ENCODE data around the gene USP51.
"Not testable (repeated sequence)": the region's sequence is repeated elsewhere in the genome, so short reads cannot be mapped to it uniquely, and the experiment has no call there.

The USP51 gene

DNA sequence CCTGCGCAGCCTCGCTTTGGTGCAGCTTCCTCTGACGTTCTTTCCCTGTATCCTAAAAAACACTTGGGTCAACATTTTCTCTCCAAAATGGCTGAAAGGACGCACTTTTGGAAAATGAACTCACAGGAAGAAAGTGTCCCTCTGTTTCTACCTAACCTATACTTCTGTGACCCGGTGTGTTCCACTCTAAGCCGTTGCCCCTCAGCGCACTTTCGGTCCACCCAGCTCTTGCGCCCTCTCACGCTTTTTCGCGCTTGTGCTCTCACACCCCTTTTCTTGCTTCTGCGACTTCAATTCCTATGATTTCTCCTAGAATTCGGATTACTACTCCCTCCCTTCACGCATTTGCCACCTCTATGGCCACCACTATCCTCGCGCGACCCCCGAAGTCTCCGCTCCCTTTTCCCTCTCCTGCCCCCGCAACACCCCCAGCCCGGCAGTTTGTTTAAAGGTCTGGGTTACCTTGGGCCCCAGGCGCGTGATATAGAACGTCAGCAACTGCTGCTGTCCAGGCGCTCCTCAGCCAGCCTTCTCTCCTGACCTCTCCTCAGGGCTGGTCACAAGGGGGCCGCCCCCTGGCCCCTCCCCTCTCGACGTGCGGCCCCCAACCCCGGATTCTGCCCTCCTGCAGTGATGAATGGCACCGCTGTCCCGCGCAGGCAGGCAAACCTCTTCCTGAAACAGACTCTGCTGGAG is at the start of gene USP51:
TSS of gene USP51 (minus strand) at position 535 of the 696 bp plus-strand sequence. CDS start 909 bp downstream, outside the sequence.
- DNase-seq: no peak

DNA sequence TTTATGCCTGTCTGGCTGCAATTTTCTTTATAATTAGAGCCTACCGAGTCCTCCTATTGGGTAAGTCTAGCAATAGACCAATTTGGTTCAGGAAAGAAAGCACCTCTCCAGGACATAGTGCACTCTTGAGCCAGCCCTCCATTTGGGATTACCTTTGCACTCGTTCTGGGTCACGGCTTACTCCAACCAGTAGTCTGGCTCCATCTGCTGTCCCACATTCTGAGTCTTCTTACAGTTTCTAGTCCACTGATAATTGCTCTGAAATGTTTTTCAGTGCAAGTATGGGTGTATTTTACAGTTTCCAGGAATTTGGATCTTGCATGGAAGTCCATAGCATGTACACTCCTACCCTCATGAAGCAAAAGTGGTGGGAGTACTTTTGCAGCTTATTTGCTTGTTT is 34.8 kb upstream of the USP51 start:
- DNase-seq: no peak

DNA sequence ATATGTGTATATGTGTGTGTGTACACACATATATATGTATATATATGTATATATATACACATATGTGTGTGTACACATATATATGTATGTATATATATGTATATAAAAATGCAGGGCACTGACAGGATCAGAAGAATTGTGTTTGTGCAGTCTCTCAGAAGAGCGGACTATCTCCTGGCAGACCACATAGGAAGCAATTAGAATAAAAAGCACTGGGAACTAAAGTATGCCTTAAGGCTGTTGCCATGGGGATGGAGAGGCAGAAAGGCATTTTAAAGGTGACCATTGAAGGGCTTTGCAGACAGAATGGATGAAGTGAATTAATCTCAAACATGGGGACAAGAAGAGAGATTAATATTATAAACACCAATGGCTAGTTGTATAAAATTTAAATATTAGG is 33.7 kb upstream of the USP51 start:
- DNase-seq: no peak

DNA sequence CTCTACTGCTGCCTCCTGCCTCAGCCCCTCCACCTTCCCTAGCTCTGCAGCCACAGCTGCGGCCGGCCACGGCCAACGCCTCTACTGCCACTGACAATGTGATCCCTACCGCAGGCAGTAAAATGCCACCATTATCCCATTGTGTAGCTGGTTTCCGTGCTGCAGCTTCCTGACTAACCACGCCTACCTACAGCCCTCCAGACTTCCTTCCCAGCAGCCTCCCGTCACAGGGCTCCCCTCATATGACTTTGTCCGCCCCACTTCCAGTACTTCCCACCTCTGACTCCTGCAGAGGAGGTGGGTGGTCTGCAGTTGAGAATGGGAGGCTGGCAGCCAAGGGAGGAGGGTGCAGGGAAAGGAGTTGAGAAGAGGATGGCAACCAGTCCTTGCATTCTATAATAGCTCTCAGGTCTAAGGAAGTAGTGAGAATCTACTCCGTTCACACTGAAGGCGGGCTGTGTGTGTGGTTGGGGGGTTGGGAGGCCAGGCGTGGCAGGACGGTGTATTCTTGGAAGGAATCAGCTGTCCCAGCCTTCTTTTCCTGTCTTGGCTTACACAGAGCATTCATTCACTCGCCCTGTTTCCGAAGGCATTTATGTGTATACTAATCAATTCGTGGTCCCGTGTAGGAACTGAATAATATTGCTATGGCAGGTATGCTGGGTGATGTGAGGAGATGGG is 33.1 kb upstream of the USP51 start:
- no peak for DNase-seq

DNA sequence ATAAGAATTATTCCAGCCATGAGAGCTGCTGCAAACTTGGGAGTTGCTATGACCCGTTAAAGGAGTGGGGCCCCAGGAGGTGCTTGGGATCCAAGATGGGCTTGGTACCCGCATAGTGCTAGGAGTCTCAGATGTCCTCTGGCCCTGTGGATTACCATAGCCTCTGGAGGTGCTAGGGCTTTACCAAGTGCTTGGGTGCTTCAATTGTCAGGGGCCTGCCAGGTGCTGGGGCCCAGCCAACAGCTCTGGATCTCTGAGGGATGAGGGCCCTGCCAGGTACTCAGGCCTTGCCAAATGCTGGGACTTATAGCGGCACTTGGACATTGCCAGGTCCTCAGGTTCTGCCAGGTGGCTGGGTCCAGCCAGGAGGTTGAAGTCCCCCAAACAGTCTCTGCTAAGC is 32.0 kb upstream of the USP51 start:
- DNase-seq: no peak

DNA sequence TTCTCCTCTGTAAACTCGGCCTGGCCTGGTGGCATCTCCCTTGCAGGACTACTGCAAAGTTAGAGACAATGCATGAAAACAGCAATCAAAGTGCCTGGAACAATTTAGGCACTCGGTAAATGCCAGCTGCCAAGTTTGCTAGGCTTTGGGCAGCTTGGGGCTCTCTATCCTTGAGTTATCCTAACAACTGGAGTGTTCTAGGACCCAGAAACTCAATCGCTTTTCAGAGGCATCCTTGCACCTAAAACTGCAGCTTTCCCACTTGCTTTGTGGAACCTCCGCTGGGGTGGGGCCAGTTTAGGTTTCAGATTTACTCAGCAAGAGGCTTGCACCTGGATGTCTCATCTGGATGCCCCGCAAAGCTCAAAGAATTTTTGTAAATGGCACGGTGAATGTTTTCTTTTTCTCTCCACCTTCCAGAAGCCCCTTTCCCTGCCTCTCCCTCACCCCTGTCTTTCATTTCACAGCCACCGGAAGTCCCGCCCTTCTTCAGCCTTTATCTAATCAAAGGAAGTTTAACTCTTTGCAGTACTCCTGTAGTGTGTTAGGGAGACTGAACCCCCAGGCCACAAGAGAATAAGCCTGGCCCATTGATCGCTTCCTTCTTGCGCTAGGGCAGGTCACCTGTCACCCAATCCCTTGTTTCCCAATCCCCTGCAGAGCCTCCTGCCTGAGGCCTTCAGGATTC is 27.3 kb upstream of the USP51 start:
- not testable (repeated sequence) for DNase-seq

DNA sequence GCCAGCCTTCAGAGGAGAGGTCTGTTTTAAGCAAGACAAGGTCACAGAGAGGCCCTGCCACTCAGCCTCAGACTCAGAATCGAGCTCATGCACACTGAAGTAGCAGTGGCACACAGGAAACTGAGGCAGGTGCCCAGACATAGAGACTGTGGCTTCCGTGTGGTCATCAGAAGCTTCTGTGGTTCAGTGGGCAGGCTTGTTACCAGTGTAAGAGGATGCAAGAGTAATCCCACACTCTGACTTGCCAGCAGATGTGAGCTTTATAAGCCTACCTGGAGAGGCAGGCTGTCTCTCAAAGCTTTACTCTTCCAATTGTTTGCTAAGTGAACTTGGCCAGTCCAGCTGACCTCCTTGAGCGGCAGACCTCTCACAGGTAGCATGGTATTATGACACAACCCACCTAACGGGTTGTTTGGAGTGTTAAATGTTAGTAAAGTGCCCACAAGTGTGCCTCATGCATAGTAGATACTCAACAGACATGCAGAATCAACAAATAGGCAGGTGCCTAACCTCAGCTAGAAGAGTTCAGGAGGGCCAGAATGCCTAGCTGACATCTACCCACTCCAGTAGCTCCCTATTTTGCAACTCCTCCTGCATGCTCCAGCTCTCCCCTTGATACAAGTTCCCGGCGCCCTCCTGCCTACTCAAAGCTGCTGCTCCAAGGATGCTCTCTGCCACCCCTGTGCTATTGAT is 23.5 kb upstream of the USP51 start:
- DNase-seq: not testable (repeated sequence)

DNA sequence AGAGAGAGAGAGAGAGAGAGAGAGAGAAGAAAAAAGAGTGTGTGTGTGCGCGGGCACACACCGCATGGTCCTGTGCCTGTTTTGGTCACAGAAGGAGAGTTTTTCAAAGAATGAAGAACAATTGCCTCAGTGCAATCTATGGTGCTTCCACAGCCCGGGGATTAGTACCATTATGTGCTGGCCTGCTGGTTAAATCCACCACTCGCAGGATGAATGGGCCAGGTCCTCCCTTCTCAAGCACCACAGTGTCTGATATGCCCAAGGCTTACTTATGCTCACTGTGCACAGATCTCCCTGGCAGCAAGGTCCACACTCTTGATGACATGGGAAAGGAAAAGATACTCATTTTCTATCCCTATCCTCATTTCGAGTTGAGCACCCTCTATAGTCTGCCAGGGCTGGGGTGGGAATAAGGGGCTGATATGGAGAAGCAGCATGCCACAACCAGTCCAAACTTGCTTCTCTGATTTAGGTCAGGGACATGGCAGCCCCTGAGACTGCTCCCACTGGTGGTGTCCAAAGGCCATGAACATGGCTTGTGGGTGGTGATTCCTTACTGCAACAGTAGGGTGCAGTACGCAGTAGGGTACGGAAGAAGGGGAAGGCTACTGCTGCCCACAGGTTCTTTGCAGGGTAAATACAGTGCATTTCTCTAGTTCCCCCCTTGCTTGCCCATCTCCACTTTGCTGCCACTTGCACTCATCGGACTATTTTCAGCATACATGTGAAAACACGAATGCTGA is 18.9 kb upstream of the USP51 start:
- DNase-seq: not testable (repeated sequence)

DNA sequence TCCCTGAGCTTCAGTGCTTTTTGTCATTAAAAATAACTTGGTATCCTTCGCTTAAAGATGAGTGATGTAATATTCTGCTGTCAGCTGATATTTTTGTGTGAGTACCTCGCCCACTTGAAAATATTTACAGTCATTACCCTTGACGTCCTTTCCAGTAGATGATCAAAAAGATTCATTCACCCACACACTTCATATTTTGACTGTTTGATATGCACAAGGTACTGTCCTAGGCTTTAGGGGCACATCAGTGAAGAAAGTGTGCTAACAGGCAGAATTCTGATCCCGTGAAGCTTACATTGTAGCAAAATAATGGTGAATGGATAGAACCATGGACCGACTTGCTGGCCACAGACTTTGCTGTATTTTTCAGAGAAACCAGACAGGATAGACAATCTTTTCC is 18.1 kb upstream of the USP51 start:
- DNase-seq: not testable (repeated sequence)

DNA sequence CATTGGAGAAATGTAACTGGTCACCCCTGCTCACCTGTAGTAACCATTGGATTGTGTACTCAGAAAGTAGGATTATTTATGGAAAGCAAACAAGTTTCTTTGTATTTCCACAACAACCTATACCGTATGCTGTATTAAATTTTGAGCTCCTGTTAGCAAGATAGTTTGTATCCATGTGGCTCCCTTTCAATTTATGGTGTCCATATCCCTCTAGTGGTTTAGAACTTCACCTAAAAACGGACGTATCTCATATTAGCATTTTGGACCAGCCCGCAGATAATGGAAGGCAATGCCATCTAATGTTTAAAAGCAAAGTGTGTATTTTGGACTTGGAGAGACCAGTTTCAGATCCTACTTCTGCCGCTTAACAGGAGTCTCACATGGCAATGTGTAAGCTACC is 17.4 kb upstream of the USP51 start:
- not testable (repeated sequence) for DNase-seq

DNA sequence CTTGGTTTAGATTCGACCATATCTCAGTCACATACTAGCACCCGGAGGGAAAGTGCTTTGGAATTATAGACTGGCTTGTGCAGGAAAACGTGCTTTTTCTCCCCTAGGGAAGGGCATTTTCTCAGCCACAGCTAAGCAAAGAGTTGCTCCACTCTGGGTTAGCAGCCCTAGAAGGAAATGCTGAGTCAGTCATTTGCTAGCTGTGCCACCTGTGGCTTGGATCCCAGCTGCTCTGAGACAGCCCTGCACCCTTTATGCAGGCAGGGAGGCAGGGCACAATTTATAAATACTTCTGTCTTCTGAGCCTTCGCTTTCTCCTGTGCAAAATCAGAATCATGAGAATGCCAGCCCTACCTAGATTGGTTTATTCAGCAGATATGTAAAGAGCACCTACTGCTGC is 1.3 kb upstream of the USP51 start:
- no peak for DNase-seq

DNA sequence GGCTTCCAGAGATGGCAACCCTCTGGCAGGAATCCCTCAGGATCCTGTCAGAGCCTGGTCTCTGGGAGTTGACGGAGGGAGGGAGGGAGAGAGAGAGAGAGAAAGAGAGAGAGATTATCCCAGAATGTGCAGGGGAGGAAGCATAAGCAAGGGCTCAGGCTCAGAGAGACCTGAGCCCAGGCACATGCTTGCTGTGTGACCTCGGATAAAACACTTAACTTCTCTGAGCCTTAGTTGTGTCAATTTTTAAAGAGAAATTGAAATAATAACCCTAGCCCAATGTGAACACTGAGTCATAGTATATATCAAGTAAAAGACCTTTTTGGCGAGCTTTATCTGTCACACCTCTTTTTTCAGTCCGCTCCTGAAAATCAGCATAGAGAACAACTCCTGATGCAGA is 473 bp upstream of the USP51 start:
- DNase-seq: no peak

DNA sequence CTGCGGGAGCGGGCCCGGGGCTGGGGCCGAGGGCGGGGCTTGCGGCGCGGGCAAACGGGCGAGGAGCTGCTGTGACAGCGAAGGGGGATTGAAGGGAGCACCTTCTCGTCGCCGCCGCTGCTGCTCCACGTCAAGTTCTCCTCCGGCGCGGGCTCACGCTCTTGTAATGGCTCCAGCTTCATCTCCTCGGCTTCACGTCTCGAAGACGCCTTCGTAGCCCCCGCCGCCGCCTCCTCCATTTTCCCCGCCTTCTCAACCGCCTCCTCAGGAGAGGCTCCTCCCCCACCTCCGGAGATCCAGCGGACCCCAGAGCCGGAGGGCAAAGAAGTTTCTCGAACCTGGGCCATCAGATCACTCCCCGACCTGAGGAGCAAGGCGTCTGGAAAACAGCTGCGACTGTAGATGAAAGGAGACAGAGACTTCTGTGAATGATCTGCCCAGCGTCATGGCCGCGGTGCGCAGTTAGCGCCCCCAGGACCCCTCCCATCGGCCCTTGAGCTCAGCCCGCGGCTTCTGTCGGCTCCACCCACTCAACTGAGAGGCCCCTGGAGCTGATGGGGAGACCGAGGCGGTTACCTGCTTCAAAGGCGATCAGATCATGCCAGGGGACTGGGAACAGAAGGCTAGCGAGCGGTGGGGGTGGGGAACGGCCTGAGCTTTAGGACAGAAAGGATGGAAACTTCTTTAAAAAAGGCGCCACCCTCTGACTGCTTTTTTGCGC is 895 bp downstream of the USP51 start:
- no peak for DNase-seq

DNA sequence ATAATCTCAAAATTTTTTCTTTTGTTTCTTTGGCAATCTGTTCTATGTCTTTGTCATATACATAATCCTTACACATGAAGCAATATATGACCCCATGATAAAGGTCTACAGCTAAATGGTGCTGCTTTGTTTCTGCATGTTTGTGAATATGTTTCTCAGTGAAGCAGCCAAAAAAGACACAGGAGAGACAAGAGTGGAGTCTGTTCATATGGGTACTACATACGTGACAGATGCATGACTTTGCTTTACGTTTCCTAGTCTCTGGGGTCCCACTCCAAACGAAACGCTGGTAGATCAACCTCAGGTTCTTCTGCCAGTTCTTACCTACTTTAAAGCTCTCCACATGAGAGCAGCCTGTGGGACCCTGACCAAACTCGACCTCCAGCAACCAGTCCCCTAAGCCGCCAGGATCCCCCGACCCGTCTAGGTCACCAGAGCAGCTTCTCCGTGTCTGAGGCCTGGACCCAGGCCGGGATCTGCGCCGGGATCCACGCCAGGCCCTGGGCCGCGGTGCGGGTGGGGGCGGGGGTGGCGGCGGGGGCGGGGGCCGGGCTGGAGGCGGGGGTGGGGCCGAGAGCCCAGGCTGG is 1.5 kb downstream of the USP51 start:
- DNase-seq: no peak

DNA sequence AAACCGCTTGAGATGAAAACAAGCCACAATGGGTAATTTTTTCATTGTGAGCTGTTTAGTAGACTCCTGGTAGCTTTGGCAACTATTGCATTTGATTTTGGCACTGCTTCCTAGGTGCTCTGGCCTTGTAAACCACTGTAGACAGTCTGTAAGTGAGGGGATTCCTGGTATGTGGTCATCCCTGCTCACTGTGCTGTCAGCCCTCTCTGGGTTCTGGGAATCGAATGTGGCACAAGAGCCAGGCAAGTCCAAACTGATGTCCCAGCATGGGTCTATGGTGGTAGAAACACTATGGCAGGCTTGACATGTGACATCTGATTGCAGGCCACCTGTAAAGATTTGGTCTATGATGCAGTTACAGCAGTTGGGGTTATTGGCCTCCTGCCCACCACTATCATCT is 2.5 kb downstream of the USP51 start:
- no peak for DNase-seq

DNA sequence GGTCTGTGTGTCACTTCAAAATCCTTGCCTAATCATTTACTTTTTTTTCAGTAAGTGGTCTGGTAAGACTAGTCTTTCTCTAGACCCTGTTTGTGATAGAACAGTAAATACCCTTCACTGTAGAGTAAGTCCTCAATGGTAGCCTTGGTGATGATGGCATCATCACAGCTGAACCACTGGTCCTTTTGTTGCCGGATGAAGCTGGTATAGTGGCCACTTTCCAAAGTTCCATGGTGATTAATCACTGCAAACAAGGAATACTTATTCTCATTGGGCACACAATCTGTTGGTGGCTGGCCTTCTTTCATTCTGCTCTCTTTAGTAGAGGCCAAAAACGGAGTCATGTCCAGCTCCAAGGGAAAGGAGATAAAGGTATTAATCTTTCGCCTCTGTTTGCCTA is 2.9 kb downstream of the USP51 start:
- no peak for DNase-seq

DNA sequence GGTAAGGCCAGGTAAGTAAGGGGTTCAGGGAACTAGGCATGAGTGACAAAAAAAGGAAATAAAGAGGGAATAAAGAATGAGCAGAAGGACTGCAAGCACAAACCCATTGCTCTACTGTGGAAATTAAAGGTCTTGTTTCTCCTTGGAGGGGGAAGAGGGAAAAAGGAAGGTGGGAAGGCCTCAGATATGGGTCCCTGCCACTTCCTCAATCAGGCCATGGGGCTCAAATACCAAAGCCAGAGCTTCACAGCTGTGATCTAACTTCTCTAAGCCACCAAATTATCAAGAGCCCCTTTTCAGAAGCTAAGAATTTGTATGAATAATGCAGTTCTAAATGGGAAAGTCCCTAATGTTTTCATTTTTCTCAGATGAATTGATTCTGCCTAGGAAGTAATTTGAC is 4.7 kb downstream of the USP51 start:
- DNase-seq: no peak

DNA sequence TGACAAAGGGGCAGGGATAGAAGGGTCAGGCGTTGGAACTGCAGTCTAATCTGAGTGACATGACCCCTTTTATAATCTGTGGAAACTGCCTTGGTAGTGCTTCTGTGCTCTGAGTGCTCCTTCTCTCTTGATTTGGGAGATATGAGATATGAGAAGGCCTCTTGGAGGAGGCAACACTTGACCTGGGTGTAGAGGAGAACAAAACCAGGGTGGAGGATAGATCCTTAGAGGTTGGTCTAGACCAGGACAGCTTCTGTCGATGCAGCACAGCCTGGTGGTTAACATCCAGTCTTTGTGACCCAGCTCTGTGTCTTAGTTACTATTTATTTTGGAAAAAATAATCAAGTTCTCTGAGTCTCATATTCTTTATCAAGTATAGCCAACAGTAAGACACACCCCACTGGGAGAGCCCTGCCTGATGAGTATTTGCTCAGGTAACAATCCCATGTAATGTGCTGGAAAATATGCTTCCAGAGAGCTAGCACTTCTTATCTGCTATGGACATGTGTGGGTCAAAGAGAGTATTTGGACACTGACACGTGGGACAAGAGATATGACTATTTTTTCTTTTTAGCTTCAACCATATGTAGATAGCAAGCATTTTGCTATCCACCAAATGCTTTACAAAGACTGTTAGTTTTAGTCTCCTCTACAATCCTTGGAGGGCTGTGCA is 9.1 kb downstream of the USP51 start:
- DNase-seq: no peak

DNA sequence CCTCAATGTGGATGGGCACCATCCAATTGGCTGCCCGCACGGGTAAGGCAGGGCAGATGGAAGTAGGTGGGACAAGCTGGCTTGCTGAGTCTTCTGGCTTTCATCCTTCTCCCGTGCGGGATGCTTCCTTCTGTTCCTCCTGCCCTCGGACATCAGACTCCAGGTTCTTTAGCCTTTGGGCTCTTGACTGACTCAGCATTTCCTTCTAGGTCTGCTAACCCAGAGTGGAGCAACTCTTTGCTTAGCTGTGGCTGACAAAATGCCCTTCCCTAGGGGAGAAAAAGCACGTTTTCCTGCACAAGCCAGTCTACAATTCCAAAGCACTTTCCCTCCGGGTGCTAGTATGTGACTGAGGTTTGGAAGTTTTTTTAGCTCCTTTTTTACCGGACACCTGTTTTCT is 9.7 kb downstream of the USP51 start:
- not testable (repeated sequence) for DNase-seq

DNA sequence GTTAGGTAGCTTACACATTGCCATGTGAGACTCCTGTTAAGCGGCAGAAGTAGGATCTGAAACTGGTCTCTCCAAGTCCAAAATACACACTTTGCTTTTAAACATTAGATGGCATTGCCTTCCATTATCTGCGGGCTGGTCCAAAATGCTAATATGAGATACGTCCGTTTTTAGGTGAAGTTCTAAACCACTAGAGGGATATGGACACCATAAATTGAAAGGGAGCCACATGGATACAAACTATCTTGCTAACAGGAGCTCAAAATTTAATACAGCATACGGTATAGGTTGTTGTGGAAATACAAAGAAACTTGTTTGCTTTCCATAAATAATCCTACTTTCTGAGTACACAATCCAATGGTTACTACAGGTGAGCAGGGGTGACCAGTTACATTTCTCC is 23.9 kb downstream of the USP51 start:
- DNase-seq: not testable (repeated sequence)

DNA sequence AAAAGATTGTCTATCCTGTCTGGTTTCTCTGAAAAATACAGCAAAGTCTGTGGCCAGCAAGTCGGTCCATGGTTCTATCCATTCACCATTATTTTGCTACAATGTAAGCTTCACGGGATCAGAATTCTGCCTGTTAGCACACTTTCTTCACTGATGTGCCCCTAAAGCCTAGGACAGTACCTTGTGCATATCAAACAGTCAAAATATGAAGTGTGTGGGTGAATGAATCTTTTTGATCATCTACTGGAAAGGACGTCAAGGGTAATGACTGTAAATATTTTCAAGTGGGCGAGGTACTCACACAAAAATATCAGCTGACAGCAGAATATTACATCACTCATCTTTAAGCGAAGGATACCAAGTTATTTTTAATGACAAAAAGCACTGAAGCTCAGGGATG is 24.5 kb downstream of the USP51 start:
- DNase-seq: not testable (repeated sequence)
